ENCODE data around the gene PHF11. TPM values are rescaled to one million over a fixed set of nuclear protein-coding genes. Genes with fewer than 3 reads are reported as not detected.

PHF11 gene
- total and polyA plus RNA-seq, 2 of the 13 experiments (the other 11 are each of a cell fraction or from before 2014, with no cell fraction given), result 15.8 to 22.0 TPM

DNA sequence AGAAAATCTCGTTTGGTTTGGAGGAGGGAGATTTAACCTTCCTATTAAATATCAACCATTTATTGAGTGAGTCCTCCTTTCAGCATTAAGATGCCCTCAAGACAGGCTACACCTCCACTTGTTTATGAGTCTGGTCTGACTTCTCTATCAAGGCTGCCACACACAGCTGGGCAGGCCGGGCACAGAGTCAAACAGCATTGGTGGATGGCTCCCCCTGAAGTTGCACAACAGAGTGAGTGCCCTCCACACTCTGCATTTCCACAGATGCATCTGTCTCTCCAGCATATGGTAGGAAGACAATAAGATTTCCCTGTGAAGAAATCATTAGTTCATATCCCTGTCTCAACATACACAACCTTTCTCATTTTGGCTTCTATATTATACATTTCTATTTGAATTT lies 31.4 kb downstream of the PHF11 start (continued):
- TF ChIP-seq, protein P1, sequence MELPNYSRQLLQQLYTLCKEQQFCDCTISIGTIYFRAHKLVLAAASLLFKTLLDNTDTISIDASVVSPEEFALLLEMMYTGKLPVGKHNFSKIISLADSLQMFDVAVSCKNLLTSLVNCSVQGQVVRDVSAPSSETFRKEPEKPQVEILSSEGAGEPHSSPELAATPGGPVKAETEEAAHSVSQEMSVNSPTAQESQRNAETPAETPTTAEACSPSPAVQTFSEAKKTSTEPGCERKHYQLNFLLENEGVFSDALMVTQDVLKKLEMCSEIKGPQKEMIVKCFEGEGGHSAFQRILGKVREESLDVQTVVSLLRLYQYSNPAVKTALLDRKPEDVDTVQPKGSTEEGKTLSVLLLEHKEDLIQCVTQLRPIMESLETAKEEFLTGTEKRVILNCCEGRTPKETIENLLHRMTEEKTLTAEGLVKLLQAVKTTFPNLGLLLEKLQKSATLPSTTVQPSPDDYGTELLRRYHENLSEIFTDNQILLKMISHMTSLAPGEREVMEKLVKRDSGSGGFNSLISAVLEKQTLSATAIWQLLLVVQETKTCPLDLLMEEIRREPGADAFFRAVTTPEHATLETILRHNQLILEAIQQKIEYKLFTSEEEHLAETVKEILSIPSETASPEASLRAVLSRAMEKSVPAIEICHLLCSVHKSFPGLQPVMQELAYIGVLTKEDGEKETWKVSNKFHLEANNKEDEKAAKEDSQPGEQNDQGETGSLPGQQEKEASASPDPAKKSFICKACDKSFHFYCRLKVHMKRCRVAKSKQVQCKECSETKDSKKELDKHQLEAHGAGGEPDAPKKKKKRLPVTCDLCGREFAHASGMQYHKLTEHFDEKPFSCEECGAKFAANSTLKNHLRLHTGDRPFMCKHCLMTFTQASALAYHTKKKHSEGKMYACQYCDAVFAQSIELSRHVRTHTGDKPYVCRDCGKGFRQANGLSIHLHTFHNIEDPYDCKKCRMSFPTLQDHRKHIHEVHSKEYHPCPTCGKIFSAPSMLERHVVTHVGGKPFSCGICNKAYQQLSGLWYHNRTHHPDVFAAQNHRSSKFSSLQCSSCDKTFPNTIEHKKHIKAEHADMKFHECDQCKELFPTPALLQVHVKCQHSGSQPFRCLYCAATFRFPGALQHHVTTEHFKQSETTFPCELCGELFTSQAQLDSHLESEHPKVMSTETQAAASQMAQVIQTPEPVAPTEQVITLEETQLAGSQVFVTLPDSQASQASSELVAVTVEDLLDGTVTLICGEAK (IDR thresholded peaks at IDR 0.05), result no peak
- TF ChIP-seq, protein P1 (CRISPR knock-in tag; IDR thresholded peaks at IDR 0.05), result no peak

DNA sequence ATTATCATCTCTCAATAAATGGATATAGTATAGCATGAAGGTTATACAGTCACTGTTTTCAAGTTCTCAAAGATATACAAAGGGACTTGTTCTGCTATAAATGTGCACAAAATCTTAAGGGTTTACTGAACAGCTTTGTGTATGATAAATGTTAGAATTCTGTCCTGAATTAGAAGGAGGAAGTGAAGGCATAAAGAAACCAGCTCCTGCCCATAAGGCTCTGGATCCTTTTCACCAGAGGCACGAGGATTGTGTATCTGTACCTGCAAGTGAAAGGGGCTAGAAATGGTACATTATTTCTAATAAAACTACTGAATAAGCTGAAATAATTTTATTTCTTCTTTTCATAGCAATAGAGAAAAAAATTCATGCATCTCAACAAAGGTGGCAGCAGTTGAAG lies 32.4 kb downstream of the PHF11 start:
- Histone ChIP-seq H3K4me1 (ENCODE audit: insufficient read depth, low read length) (no peaks in the 10 kb centered on the region), H3K27me3 (ENCODE audit: control insufficient read depth in 1 of 2, insufficient read depth in 2 of 2, low read length in 2 of 2) (no peaks in the 10 kb centered on the region), H3K9me3 (ENCODE audit: low read length) (no peaks in the 10 kb centered on the region), H3K4me3 (replicated peaks in 1 of 3; ENCODE audit: insufficient read depth in 1 of 3, low read depth in 2 of 3, low read length in 3 of 3) (no peak overlapping the region), H2AFZ (ENCODE audit: low read length) (no peak overlapping the region), H3K36me3 (replicated peaks in 1 of 2; ENCODE audit: control insufficient read depth in 1 of 2, insufficient read depth in 2 of 2, low read length in 2 of 2) (peaks cover 0 to 10% of the 10 kb centered on the region in 2 experiments; a peak in 3 of 5 replicates), H3K4me2 (ENCODE audit: low read depth, low read length) (no peak overlapping the region), H3K79me2 (ENCODE audit: insufficient read depth, low read length) (no peaks in the 10 kb centered on the region), H4K20me1 (ENCODE audit: insufficient read depth, low read length) (no peaks in the 10 kb centered on the region), H3K27ac (ENCODE audit: extremely low read length, insufficient read depth, low read length) (no peak overlapping the region), H3K9ac (ENCODE audit: insufficient read depth, low read depth, low read length) (no peak overlapping the region)
- intact Hi-C loops (cut with micrococcal nuclease; ENCODE audit: unreplicated experiment) (no loop called here), in situ Hi-C loops (cut with HindIII; ENCODE audit: extremely low pct_ligation_motif_present, low pct_unique_long_range_greater_than_20kb) (no loop called here)
- DNase-seq (ENCODE audit: low spot score) (no peak), FAIRE-seq (no peak), ATAC-seq (no peak)
- WGBS (ENCODE audit: low lambda C conversion rate), result 90% methylated on average over 1 of the region's 1 CpG
- BruUV-seq (replicated peaks), result no TSS peak
- POLR2A ChIA-PET, result no interaction called here
- CTCF ChIA-PET (ENCODE audit: low intra/inter-chr PET ratio, low total read pairs), result no interaction called here
- TF ChIP-seq PRPF4 (IDR thresholded peaks at IDR 0.05; ENCODE audit: low read depth, low read length, poor library complexity, severe bottlenecking) (no peak), BCL6 (CRISPR knock-in tag; IDR thresholded peaks at IDR 0.05) (no peak), ZNF720 (CRISPR knock-in tag; IDR thresholded peaks at IDR 0.05) (no peak), HNRNPL (IDR thresholded peaks at IDR 0.05; ENCODE audit: low read depth, low read length) (no peak)
- TF ChIP-seq, protein P2, sequence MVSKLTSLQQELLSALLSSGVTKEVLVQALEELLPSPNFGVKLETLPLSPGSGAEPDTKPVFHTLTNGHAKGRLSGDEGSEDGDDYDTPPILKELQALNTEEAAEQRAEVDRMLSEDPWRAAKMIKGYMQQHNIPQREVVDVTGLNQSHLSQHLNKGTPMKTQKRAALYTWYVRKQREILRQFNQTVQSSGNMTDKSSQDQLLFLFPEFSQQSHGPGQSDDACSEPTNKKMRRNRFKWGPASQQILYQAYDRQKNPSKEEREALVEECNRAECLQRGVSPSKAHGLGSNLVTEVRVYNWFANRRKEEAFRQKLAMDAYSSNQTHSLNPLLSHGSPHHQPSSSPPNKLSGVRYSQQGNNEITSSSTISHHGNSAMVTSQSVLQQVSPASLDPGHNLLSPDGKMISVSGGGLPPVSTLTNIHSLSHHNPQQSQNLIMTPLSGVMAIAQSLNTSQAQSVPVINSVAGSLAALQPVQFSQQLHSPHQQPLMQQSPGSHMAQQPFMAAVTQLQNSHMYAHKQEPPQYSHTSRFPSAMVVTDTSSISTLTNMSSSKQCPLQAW (CRISPR knock-in tag; IDR thresholded peaks at IDR 0.05), result no peak
- TF ChIP-seq, protein P3, sequence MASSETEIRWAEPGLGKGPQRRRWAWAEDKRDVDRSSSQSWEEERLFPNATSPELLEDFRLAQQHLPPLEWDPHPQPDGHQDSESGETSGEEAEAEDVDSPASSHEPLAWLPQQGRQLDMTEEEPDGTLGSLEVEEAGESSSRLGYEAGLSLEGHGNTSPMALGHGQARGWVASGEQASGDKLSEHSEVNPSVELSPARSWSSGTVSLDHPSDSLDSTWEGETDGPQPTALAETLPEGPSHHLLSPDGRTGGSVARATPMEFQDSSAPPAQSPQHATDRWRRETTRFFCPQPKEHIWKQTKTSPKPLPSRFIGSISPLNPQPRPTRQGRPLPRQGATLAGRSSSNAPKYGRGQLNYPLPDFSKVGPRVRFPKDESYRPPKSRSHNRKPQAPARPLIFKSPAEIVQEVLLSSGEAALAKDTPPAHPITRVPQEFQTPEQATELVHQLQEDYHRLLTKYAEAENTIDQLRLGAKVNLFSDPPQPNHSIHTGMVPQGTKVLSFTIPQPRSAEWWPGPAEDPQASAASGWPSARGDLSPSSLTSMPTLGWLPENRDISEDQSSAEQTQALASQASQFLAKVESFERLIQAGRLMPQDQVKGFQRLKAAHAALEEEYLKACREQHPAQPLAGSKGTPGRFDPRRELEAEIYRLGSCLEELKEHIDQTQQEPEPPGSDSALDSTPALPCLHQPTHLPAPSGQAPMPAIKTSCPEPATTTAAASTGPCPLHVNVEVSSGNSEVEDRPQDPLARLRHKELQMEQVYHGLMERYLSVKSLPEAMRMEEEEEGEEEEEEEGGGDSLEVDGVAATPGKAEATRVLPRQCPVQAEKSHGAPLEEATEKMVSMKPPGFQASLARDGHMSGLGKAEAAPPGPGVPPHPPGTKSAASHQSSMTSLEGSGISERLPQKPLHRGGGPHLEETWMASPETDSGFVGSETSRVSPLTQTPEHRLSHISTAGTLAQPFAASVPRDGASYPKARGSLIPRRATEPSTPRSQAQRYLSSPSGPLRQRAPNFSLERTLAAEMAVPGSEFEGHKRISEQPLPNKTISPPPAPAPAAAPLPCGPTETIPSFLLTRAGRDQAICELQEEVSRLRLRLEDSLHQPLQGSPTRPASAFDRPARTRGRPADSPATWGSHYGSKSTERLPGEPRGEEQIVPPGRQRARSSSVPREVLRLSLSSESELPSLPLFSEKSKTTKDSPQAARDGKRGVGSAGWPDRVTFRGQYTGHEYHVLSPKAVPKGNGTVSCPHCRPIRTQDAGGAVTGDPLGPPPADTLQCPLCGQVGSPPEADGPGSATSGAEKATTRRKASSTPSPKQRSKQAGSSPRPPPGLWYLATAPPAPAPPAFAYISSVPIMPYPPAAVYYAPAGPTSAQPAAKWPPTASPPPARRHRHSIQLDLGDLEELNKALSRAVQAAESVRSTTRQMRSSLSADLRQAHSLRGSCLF (CRISPR knock-in tag; IDR thresholded peaks at IDR 0.05; ENCODE audit: borderline replicate concordance), result no peak

Measured in HepG2 (cell line).